ENCODE data around the gene PPP2R3C. TPM values are rescaled to one million over a fixed set of nuclear protein-coding genes. Genes with fewer than 3 reads are reported as not detected.
"Not testable (repeated sequence)": the region's sequence is repeated elsewhere in the genome, so short reads cannot be mapped to it uniquely, and the experiment has no call there.

The PPP2R3C gene
- total RNA-seq, 2 donors from 2014 or later, result 40.3 to 57.2 TPM

DNA sequence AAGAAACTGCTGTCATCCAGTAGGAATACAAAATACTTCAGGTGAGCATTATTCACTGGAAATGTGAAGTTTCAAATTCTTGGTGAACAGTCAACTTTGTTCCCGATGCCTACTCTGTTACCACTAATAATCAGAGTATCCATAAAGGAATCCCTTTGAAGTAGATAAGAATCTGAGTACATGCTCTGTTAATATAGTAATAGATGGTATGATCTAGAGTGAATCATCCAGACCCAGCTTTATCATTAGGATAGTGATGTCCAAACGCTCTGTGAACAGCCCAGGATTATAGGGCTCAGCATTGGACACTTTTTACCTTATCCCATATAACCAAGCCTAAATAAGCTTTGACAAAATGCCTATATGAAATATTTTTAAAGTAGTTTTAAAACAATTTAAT is 33.3 kb downstream of the PPP2R3C start:
- Mint-ChIP-seq H3K27ac (peak overlapping the region; percentile 1 to 39), H3K9me3 (no peaks in the 10 kb centered on the region), H3K36me3 (peaks cover 0 to 5% of the 10 kb centered on the region in 2 donors)
- DNase-seq (ENCODE audit: low spot score in 2 of 2), result no peak
- no peak for ATAC-seq

DNA sequence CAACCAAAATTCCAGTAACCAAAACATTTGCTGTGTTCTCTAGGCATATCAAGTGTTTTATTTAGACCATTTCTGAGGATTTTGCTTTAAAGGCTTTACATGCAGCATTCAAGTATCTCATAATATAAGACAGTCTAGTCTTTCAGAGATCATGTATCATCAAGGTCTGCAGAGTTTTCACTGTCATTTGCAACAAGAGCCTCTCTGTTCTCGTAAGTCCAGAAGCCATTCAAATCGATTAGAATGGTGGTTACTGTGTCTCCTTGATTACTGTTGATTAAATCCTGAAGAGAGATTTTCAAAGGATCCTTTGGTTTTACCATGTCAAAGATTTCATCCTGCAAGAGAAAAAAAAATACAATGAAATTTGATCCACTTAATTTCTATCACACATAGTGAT is 36.3 kb downstream of the PPP2R3C start:
- no peaks in the 10 kb centered on the region for H3K9me3 Mint-ChIP-seq
- H3K36me3 Mint-ChIP-seq, result peaks cover 0 to 5% of the 10 kb centered on the region in 2 donors
- no peak for ATAC-seq
- DNase-seq (ENCODE audit: low spot score in 2 of 2), result no peak
- H3K27ac Mint-ChIP-seq, result peak overlapping the region in 1 of 2 donors; percentile 7

DNA sequence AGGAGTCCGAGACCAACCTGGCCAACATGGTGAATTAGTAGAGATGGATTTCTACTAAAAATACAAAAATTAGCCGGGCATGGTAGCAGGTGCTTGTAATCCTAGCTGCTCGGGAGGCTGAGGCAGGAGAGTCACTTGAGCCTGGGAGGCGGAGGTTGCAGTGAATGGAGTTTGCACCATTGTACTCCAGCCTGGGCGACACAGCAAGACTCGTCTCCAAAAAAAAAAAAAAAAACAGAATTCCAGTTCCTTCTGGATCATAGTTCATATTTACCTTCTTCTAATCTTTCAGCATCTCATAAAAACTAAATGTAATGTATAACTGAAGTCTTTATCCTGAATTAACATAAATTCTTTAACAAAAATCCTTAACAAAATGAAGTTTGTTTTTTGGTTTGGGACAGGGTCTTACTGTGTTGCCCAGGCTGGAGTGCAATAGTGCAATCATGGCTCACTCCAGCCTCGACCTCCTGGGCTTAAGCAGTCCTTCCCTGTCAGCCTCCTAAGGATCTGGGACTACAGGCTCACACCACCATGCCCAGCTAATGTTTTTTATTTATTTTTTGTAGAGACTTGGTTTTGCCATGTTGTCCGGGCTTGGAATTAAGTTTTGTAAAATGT is 38.1 kb downstream of the PPP2R3C start:
- DNase-seq (ENCODE audit: low spot score in 2 of 2) (no peak), ATAC-seq (no peak)
- Mint-ChIP-seq H3K27ac (no peak overlapping the region), H3K9me3 (no peaks in the 10 kb centered on the region), H3K36me3 (peaks cover 0 to 5% of the 10 kb centered on the region in 2 donors)

DNA sequence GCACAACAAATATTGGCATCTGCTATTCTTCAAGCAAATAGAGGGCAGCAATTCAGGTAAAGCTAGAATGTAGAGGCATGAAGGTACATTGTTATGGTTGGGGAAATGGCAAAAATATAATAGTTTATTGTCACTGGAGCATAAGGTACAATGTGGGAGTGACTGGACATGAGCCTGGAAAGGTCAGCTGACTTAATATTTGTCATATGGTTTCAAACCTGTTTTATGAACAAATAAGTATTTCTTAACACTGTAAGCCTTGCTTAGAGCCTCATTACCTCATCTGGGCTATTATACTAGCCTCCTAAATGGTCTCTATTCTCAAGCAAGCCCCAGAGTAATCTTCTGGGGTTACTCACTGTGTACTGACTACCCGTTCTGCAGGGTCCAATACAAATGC is 42.0 kb downstream of the PPP2R3C start:
- no peak for ATAC-seq
- H3K9me3 Mint-ChIP-seq, result no peaks in the 10 kb centered on the region
- H3K36me3 Mint-ChIP-seq, result no peaks in the 10 kb centered on the region
- no peak overlapping the region for H3K27ac Mint-ChIP-seq
- DNase-seq (ENCODE audit: low spot score in 2 of 2), result no peak

DNA sequence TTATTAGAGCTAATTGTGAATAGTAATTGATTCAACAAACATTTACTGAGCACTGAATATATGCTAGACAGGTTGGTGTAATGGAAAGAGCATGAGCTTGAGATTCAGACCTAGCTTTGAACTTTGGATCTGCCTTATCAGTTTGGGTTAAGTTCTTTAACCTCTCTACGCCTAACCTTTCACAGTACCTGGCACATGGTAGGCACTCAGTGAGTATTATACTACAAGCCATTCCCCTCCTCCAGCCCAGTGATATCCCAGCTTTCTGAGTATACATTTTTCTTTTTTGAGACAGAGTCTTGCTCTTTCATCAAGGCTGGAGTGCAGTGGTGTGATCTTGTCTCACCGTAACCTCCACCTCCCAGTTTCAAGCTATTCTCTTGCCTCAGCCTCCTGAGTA is 43.7 kb downstream of the PPP2R3C start:
- Mint-ChIP-seq H3K27ac (no peak overlapping the region), H3K36me3 (peaks cover 0 to 2% of the 10 kb centered on the region in 2 donors), H3K9me3 (no peaks in the 10 kb centered on the region)

DNA sequence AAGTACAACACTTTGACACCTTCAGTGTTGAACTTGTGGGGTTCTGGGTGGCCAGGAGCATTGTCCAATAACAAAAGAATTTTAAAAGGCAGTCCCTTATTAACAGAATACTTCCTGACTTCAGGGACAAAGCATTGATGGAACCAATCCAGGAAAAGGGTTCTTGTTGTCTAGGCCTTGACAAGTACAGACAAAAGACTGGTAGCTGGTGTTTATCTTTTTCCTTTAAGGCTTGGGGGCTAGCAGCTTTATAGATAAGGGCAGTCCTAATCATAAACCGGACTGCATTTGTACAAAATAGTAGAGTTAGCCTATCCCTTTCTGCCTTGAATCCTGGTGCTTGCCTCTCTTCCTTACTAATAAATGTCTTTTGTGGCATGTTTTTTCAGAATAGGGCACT is 48.3 kb downstream of the PPP2R3C start:
- DNase-seq (ENCODE audit: low spot score in 2 of 2) (no peak), ATAC-seq (no peak)
- H3K36me3 Mint-ChIP-seq, result peaks cover 4 to 8% of the 10 kb centered on the region in 2 donors
- H3K9me3 Mint-ChIP-seq, result no peaks in the 10 kb centered on the region
- no peak overlapping the region for H3K27ac Mint-ChIP-seq

More for the DNA sequence above, 43.7 kb downstream of the PPP2R3C start:
- DNase-seq (ENCODE audit: low spot score in 2 of 2) (no peak), ATAC-seq (no peak)

DNA sequence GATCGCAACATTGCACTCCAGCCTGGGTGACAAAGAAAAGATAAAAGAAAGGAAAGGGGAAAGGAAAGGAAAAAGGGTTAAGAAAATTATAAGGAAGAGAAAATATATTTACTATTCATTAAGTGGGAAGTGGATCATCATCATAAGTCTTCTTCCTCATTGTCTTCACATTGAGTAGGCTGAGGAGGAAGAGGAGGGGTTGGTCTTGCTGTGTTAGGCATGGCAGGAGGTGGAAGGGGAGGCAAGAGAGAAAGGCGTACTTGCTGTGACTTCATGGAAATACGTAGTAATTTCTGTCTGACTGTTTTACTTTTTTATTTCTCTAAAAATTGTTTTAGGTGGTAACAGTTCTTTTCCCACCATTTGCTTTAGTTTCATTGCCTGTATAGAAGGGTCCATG is 49.6 kb downstream of the PPP2R3C start:
- ATAC-seq (no peak), DNase-seq (ENCODE audit: low spot score in 2 of 2) (no peak)
- H3K27ac Mint-ChIP-seq, result peak overlapping the region in 1 of 2 donors; percentile 66
- H3K9me3 Mint-ChIP-seq, result no peaks in the 10 kb centered on the region
- H3K36me3 Mint-ChIP-seq, result peaks cover 9 to 14% of the 10 kb centered on the region in 2 donors

DNA sequence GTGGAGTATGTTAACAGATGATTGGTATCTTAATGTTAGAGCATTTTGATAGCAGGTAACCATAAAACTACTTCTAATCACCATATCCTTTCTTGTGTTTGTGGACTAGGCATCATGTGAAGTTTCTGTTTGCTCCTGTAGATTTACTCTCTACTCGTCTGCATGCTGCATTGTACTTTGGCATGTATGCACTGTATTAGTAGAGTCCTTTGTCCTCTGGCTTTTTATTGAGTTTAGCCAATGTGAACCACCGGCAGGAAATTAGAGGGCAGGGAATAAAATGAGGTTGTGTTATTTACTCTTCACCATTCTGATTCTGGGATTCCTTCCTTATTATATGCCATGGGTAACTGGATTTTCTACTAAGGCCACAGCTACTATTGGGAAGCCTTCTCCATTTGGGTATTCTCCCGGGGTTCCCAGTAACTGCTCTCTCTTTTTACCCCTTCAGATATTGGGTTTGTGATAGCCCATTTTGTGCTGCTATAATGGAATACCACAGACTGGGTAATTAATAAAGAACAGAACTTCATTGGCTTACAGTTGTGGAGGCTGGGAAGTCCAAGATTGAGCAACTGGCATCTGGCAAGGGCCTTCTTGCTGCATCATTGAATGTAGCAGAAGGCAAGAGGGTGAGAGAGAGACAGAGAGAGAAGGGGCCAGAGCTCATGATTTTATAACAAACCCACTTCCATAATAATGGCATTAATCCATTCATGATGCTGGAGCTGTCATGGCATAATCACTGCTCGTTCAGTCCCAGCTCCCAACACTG is 53.4 kb downstream of the PPP2R3C start:
- Mint-ChIP-seq H3K36me3 (peaks cover 9 to 14% of the 10 kb centered on the region in 2 donors), H3K27ac (peak overlapping the region in 1 of 2 donors; percentile 53), H3K9me3 (no peaks in the 10 kb centered on the region)
- ATAC-seq (no peak), DNase-seq (ENCODE audit: low spot score in 2 of 2) (no peak)

DNA sequence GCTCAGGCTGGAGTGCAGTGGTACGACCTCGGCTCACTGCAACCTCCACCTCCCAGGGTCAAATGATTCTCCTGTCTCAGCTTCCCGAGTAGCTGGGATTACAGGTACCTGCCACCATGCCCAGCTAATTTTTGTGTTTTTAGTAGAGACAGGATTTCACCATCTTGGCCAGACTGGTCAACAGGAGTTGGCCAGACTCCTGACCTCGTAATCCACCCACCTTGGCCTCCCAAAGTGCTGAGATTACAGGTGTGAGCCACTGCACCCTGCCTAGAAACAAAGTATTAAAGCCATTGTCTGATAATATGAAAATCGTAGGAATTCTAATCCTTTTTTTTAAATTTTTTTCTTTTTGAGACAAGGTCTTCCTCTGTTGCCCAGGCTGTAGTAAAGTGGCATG is 56.1 kb downstream of the PPP2R3C start:
- H3K9me3 Mint-ChIP-seq; ATAC-seq; H3K36me3 Mint-ChIP-seq; H3K27ac Mint-ChIP-seq; DNase-seq (ENCODE audit: low spot score in 2 of 2): not testable (repeated sequence)

DNA sequence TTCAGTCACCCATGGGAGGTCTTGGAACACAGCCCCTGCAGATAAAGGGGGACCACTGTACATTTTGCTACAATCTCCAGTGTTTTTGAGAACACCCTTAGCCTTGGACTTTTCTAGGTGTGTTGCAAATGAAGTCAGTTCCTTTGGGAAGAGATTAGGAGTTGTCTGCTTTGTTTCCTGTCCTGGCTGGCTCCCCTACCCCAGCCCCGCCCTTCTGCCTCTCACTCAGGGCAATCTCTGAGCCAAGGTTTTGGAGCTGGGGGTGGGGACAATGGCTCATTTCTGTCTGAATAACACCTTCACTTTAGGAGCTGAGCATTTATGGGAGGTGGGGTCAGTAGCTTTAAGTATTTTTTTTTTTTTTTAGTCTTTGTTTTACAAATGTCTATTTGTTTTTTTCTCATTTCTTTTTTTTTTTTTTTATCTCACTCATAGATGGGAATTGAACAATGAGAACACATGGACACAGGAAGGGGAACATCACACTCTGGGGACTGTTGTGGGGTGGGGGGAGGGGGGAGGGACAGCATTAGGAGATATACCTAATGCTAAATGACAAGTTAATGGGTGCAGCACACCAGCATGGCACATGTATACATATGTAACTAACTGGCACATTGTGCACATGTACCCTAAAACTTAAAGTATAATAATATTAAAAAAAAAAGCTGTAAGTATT is 60.5 kb downstream of the PPP2R3C start:
- H3K36me3 Mint-ChIP-seq; ATAC-seq; H3K27ac Mint-ChIP-seq; DNase-seq (ENCODE audit: low spot score in 2 of 2); H3K9me3 Mint-ChIP-seq: not testable (repeated sequence)

DNA sequence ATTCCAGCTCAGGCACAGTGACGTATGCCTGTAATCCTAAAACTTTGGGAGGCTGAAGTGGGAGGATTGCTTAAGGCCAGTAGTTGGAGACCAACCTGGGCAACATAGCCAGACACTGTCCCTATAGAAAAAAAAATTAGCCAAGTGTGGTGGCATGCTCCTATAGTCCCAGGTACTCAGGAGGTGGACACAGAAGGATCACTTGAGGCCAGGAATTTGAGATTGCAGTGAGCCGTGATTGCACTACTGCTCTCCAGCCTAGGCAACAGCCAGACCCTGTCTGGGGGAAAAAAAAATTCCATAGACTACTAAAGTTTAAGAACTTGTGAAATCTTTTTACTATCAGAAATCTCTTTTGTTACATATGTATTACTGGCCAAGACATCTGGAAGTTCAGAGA is 69.2 kb downstream of the PPP2R3C start:
- ATAC-seq (no peak), DNase-seq (ENCODE audit: low spot score in 2 of 2) (no peak)
- Mint-ChIP-seq H3K36me3 (peaks cover 0 to 5% of the 10 kb centered on the region in 2 donors), H3K27ac (no peak overlapping the region), H3K9me3 (no peaks in the 10 kb centered on the region)

DNA sequence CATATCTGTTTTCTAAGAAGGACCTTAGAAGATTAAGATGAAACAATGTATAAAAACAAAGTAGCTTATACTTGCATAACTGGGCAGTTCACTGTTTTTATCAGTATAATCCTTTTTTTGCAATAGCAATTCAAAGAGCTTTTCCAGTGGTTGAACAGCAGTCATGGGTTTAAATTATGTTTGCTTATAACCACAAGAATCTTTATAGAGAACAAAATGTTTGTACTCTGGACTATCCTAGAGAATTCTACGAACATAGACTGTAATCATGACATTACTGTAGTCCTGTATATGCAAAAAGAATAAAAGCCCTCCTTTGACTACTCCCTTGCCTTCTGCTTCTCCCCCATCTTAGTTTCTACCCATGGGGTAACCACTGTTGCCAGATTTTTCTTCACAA is 70.0 kb downstream of the PPP2R3C start:
- peaks cover 0 to 7% of the 10 kb centered on the region in 2 donors for H3K36me3 Mint-ChIP-seq
- ATAC-seq (no peak), DNase-seq (ENCODE audit: low spot score in 2 of 2) (no peak)
- H3K9me3 Mint-ChIP-seq, result no peaks in the 10 kb centered on the region
- no peak overlapping the region for H3K27ac Mint-ChIP-seq

DNA sequence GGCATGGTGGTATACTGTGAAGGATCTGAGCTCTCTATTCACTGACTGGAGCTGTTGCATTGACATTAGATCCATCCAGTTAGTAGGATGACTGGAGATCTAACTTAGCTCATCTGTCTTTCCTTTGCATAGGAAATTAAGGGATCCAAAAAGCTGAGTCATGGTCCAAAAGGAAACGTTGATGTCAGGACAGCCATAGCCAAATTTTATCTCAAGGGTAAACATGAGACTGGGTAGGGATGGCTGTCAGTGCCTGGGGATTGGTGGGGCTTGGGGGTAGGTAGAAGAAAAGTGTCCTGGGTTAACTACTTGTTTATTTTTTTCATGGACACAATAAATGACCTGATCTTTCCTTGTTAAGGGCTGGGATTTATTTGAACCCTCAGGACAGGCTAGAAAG is 71.1 kb downstream of the PPP2R3C start:
- H3K9me3 Mint-ChIP-seq, result no peaks in the 10 kb centered on the region
- H3K27ac Mint-ChIP-seq, result no peak overlapping the region
- DNase-seq (ENCODE audit: low spot score in 2 of 2), result no peak
- no peak for ATAC-seq
- peaks cover 0 to 7% of the 10 kb centered on the region in 2 donors for H3K36me3 Mint-ChIP-seq

DNA sequence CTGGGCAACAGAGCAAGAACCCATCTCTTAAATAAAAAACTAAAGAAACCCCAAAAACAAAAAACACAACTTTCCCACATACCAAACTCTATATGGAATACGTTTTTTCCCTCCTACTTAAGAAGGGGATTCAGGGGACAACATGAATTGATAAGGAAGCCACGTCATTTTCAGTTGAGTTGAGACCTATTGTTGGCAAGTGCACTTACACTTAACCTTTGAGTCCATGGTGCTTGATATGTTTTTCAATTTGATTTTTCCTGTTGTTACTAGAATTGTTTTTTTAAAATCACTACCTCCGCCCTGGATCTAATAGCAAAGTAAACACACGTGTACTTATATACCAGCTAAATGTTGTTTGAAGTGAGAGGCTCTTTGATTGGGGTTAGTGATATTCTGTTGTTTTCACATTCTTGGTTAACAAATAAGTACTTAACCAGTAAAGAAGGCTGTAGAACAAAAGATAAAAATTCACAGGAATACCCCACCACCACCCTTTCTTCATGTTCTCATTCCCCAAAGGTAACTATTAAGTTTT is 73.7 kb downstream of the PPP2R3C start:
- Mint-ChIP-seq H3K36me3 (peaks cover 0 to 7% of the 10 kb centered on the region in 2 donors), H3K27ac (peak overlapping the region in 1 of 2 donors; percentile 95), H3K9me3 (no peaks in the 10 kb centered on the region)
- DNase-seq (ENCODE audit: low spot score in 2 of 2) (no peak), ATAC-seq (no peak)

DNA sequence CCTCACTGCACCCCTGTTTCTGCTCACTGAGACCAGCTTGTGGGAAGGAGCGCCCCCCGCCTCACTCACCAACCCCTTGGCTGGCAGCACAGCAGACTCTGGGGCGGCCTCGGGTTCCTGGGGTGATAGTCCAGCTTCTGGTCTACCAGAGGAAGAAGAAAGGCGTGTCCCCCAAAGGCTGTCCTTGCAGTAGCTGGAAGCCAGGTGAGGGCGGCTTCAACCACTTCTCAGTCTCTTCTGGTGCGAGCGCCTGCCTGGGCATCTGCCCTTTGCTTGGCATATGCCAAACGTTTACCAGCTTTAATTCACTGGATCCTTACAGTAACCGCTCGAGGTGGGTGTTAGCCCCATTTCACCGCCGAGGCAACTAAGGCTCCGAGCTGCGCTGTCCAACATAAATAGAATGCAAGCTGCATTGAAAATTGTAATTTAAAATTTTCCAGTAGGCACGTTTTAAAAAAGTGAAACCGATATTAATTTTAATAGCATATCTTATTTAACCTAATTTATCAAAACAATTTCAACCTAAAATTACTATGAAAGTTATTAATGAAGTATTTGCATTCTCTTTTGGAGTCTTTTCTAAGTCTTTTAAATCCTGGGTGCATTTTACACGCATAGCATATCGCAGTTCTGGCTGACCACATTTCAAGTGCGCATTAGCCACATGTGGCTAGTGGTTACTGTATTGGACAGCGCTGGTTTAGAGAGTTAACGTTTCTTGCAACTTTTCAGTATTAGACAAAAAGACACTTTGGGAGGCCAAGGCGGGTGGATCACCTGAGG is 74.8 kb downstream of the PPP2R3C start:
- peaks cover 0 to 7% of the 10 kb centered on the region in 2 donors for H3K36me3 Mint-ChIP-seq
- DNase-seq (ENCODE audit: low spot score in 2 of 2) (no peak), ATAC-seq (peak; percentile 17 to 24)
- H3K9me3 Mint-ChIP-seq, result no peaks in the 10 kb centered on the region
- H3K27ac Mint-ChIP-seq, result peak overlapping the region; percentile 95 to 97

DNA sequence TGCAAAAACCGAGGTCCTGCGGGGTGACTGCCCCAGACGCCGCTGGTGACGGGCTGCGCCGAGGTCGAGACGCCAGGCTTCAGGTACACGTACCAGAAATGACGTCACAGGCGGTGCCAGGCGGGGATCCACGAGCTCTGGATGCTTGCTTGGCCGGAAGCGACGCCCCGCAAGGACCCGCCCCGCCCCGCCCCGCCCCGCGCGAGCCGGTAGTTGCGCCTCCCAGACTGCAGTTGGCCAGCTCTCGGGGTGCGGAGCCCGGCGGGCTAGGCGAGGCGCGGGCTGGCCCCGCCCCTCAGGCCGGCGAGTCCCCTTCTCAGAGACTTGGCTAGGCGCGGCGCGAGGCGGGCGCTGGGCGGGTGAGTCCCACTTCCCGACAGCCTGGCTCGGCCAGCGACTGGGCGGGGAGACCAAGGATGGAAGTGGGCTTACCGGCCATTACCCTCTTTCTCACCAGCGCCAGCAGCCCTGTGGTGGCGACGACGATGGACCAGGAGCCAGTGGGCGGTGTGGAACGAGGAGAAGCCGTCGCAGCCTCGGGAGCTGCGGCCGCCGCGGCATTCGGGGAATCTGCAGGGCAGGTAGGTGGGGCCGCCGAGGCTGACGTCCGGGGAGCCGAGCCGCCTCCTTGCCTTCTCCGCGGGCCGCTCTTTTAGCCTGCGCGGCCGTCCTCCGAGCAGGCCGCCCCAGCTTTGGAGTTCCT is 75.6 kb downstream of the PPP2R3C start, which contains the start of gene FAM177A1:
Gene FAM177A1, plus strand, starts transcription at position 225 of the 703 bp plus-strand sequence. Its CDS starts 192 bp downstream, at position 417.
- Mint-ChIP-seq H3K9me3 (no peaks in the 10 kb centered on the region), H3K36me3 (peaks cover 0 to 7% of the 10 kb centered on the region in 2 donors), H3K27ac (peak within 1 kb of the TSS; percentile 95 to 99)
- DNase-seq (ENCODE audit: low spot score in 2 of 2) (peak; percentile 96 to 98), ATAC-seq (peak; percentile 92 to 95)
